Gastrocnemius medialis (tissue), 4 donors: Measurements from ENCODE around the gene MLST8.

Source experiments
- POLR2A ChIP-seq, 2 donors: fragments of 450-650 bp; IDR thresholded peaks; one replicate each; pipeline ENCODE4 v1.6.1; 2017; ENCODE audit warnings: antibody characterized with exemption in 2 of 2, mild to moderate bottlenecking in 2 of 2, moderate library complexity in 2 of 2
- TF ChIP-seq, protein P1 (sequence below), 5 experiments: fragments of 450-650 bp in 3 of 5; fragments of 200-600 bp in 2 of 5; sonication (generic) in 2 of 5; IDR thresholded peaks in 4 of 5; conservative IDR thresholded peaks in 1 of 5; 1 replicate in 4 of 5; 2 replicates in 1 of 5; pipeline ENCODE4 v1.5.1; 2016 to 2019; ENCODE audit warnings: antibody characterized with exemption in 5 of 5, mild to moderate bottlenecking in 3 of 5, moderate library complexity in 3 of 5

- TF ChIP-seq, protein P1, sequence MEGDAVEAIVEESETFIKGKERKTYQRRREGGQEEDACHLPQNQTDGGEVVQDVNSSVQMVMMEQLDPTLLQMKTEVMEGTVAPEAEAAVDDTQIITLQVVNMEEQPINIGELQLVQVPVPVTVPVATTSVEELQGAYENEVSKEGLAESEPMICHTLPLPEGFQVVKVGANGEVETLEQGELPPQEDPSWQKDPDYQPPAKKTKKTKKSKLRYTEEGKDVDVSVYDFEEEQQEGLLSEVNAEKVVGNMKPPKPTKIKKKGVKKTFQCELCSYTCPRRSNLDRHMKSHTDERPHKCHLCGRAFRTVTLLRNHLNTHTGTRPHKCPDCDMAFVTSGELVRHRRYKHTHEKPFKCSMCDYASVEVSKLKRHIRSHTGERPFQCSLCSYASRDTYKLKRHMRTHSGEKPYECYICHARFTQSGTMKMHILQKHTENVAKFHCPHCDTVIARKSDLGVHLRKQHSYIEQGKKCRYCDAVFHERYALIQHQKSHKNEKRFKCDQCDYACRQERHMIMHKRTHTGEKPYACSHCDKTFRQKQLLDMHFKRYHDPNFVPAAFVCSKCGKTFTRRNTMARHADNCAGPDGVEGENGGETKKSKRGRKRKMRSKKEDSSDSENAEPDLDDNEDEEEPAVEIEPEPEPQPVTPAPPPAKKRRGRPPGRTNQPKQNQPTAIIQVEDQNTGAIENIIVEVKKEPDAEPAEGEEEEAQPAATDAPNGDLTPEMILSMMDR (IDR thresholded peaks at IDR 0.05 in 4 of 5, conservative IDR thresholded peaks at IDR 0.05 in 1 of 5): no peak
- no peak for TF ChIP-seq POLR2A (IDR thresholded peaks at IDR 0.05)
Measured at GRCh38 chr16:2196162-2196980, 8.9 kb upstream of the MLST8 start, which contains the start of gene CASKIN1.
